Vagina (tissue), 2 donors: ENCODE data around the gene SAPCD1. TPM values are rescaled to one million over a fixed set of nuclear protein-coding genes. Genes with fewer than 3 reads are reported as not detected.

Experiments used
- DNase-seq, 2 donors: peaks; one replicate each; pipeline ENCODE4 v3.0.0-alpha.2; 2017; ENCODE audit errors: extremely low spot score in 2 of 2
- H3K27ac ChIP-seq: fragments of 200-600 bp; sonication (generic); one replicate; pipeline ENCODE4 v1.5.1; 2019
- H3K27me3 ChIP-seq: fragments of 200-600 bp; sonication (generic); one replicate; pipeline ENCODE4 v1.5.1; 2019
- H3K36me3 ChIP-seq, 2 donors: fragments of 200-600 bp; sonication (generic); one replicate each; pipeline ENCODE4 v1.5.1; 2017 to 2019
- H3K4me1 ChIP-seq: fragments of 200-600 bp; sonication (generic); one replicate; pipeline ENCODE4 v1.5.1; 2019
- H3K4me3 ChIP-seq, 2 donors: fragments of 200-600 bp; sonication (generic); 1 replicate in 1 of 2; 2 replicates in 1 of 2; pipeline ENCODE4 v1.5.1; 2016 to 2019
- H3K9me3 ChIP-seq: fragments of 200-600 bp; sonication (generic); one replicate; pipeline ENCODE4 v1.5.1; 2019
- CTCF ChIP-seq, 3 experiments: fragments of 450-650 bp in 2 of 3; fragments of 200-600 bp in 1 of 3; sonication (generic) in 1 of 3; IDR thresholded peaks; one replicate each; pipeline ENCODE4 v1.5.1; 2017 to 2019; ENCODE audit warnings: antibody characterized with exemption in 3 of 3, mild to moderate bottlenecking in 2 of 3, moderate library complexity in 2 of 3
- POLR2A ChIP-seq, 2 donors: fragments of 450-650 bp; IDR thresholded peaks; one replicate each; pipeline ENCODE4 v1.6.1; 2017; ENCODE audit warnings: antibody characterized with exemption in 2 of 2, mild to moderate bottlenecking in 2 of 2, moderate library complexity in 2 of 2
- POLR2AphosphoS5 ChIP-seq, 2 donors: sonication (generic); formaldehyde crosslinking; IDR thresholded peaks; one replicate each; pipeline ENCODE4 v1.9.0; 2017; ENCODE audit warnings: antibody characterized with exemption in 2 of 2, mild to moderate bottlenecking in 2 of 2, low read depth in 1 of 2; ENCODE audit not compliant: insufficient read depth in 1 of 2
- intact Hi-C: fragments of 100-400 bp; cut with DNase I; formaldehyde crosslinking; loops from one replicate; pipeline ENCODE4 v1.15.1; 2023
- total RNA-seq: library from RNA; depleted of rRNA; stranded (reverse); fragments of >200 nt; gene quantifications from one replicate; pipeline ENCODE4 v1.2.3, GENCODE V29; 2016

Gene SAPCD1
- total RNA-seq, 1 donor from 2014 or later, result not detected

- no peaks in the 10 kb centered on the region for H3K27me3 ChIP-seq
- no peaks in the 10 kb centered on the region for H3K9me3 ChIP-seq
- H3K27ac ChIP-seq, result no peak overlapping the region
- H3K4me1 ChIP-seq, result peaks cover 11% of the 10 kb centered on the region
- TF ChIP-seq CTCF (IDR thresholded peaks at IDR 0.05) (no peak), POLR2A (IDR thresholded peaks at IDR 0.05) (no peak), POLR2AphosphoS5 (IDR thresholded peaks at IDR 0.05; ENCODE audit: insufficient read depth in 1 of 2, low read depth in 1 of 2) (no peak)
- DNase-seq, result no peak
- intact Hi-C loops, result no loop called here
- no peak overlapping the region for H3K4me3 ChIP-seq
- H3K36me3 ChIP-seq, result peaks cover 0 to 45% of the 10 kb centered on the region in 2 donors
Observed at GRCh38 chr6:31778193-31778592, 15.7 kb downstream of the SAPCD1 start.

GRCh38 chr6:31778999-31779885 is 16.8 kb downstream of the SAPCD1 start:
- no peak for DNase-seq
- H3K36me3 ChIP-seq, result peaks cover 0 to 50% of the 10 kb centered on the region in 2 donors
- H3K4me1 ChIP-seq, result peaks cover 11% of the 10 kb centered on the region
- no peak overlapping the region for H3K4me3 ChIP-seq
- H3K27ac ChIP-seq, result no peak overlapping the region
- no peaks in the 10 kb centered on the region for H3K9me3 ChIP-seq
- intact Hi-C loops, result no loop called here
- H3K27me3 ChIP-seq, result no peaks in the 10 kb centered on the region
- TF ChIP-seq CTCF (IDR thresholded peaks at IDR 0.05) (no peak), POLR2A (IDR thresholded peaks at IDR 0.05) (no peak), POLR2AphosphoS5 (IDR thresholded peaks at IDR 0.05; ENCODE audit: insufficient read depth in 1 of 2, low read depth in 1 of 2) (no peak)

GRCh38 chr6:31779908-31780307 is 17.5 kb downstream of the SAPCD1 start:
- Histone ChIP-seq H3K4me1 (peaks cover 11% of the 10 kb centered on the region), H3K27me3 (no peaks in the 10 kb centered on the region), H3K36me3 (peaks cover 0 to 57% of the 10 kb centered on the region in 2 donors), H3K9me3 (no peaks in the 10 kb centered on the region), H3K27ac (no peak overlapping the region), H3K4me3 (no peak overlapping the region)
- DNase-seq, result no peak
- intact Hi-C loops, result no loop called here
- no peak for TF ChIP-seq POLR2AphosphoS5 (IDR thresholded peaks at IDR 0.05; ENCODE audit: insufficient read depth in 1 of 2, low read depth in 1 of 2)
- TF ChIP-seq POLR2A (IDR thresholded peaks at IDR 0.05), result no peak
- TF ChIP-seq CTCF (IDR thresholded peaks at IDR 0.05), result no peak

GRCh38 chr6:31780507-31781243 is 18.2 kb downstream of the SAPCD1 start:
- H3K9me3 ChIP-seq, result no peaks in the 10 kb centered on the region
- intact Hi-C loops, result no loop called here
- H3K4me1 ChIP-seq, result peaks cover 11% of the 10 kb centered on the region
- H3K4me3 ChIP-seq, result no peak overlapping the region
- TF ChIP-seq POLR2AphosphoS5 (IDR thresholded peaks at IDR 0.05; ENCODE audit: insufficient read depth in 1 of 2, low read depth in 1 of 2) (no peak), CTCF (IDR thresholded peaks at IDR 0.05) (no peak), POLR2A (IDR thresholded peaks at IDR 0.05) (no peak)
- H3K36me3 ChIP-seq, result peaks cover 0 to 60% of the 10 kb centered on the region in 2 donors
- no peak overlapping the region for H3K27ac ChIP-seq
- no peak for DNase-seq
- no peaks in the 10 kb centered on the region for H3K27me3 ChIP-seq
